Forelimb muscle (tissue), 1 donor: Measurements from ENCODE around the gene TEX22. TPM values are rescaled to one million over a fixed set of nuclear protein-coding genes. Genes with fewer than 3 reads are reported as not detected.

Experiments
- DNase-seq: peaks from one replicate; pipeline ENCODE4 v3.0.0-alpha.2; 2013; ENCODE audit warnings: low read depth
- polyA plus RNA-seq: library from polyadenylated mRNA; unstranded; fragments of 120-200 nt; gene quantifications from one replicate; pipeline ENCODE4 v1.2.1, GENCODE V29; 2013; ENCODE audit not compliant: insufficient read length

The TEX22 gene
- polyA plus RNA-seq, 1 donor = 0.90 TPM

- DNase-seq = no peak
Observed at GRCh38 chr14:105366386-105367074, 31.8 kb upstream of the TEX22 start.

- no peak for DNase-seq
Observed at GRCh38 chr14:105367116-105368031, 31.0 kb upstream of the TEX22 start.

GRCh38 chr14:105368032-105368417 lies 30.3 kb upstream of the TEX22 start:
- DNase-seq = no peak

DNA sequence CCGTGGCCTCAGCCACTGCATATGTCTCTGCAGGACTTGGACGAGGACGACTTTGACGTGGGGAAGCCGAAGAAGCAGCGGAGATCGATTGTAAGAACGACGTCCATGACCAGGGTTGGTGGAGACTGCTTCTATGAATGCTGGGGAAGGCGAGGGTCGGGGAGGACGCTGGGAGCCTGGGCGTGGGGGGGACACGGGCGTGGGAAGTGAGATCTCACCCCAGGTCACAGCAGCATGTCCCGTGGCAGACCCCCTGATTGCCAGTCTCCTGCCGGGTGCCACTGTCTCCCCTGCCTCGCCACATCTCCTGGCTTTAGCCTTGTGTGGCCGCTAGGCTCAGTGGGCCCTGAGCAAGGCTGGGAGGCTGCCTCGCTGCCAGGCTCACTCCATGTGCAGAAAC lies 29.9 kb upstream of the TEX22 start:
- DNase-seq = no peak

- DNase-seq = no peak
Observed at GRCh38 chr14:105368910-105369652, 29.3 kb upstream of the TEX22 start.

DNA sequence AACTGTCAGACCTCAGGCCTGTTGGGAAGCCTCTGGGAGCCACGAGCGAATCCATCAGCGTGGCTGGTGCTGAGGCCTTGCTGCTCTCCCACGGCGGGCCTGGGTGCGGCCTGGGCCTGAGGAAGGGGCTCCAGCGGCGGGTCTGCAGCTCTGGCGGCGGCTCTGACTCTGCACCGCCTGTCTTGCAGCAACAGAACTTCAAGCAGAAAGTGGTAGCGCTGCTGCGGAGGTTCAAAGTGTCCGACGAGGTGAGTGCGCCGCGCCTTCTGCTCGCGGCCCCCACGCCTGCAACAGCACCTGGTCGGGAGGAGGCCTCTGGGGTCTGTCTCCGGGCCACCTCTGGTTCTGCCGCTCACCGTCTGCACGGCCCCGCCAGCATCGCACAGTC lies 28.7 kb upstream of the TEX22 start:
- no peak for DNase-seq

DNA sequence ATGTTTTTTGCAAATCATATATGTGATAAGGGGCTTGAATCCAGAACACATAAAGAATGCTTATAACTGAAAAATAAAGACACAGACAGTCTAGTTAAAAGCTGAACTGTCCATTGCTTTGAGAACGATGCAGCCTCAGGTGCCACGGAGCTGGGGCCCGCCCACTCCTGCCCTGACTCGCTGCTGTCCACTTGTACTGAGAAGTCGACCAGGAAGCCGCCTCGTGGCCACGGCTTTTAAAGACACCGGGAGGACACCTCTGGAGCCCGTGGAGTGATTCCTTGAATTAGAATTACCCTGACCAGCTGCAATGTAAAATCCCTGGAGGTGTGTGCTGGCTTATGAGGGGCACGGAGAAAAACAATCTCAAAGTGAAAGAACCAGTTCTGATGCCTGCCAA lies 23.9 kb upstream of the TEX22 start:
- no peak for DNase-seq

DNA sequence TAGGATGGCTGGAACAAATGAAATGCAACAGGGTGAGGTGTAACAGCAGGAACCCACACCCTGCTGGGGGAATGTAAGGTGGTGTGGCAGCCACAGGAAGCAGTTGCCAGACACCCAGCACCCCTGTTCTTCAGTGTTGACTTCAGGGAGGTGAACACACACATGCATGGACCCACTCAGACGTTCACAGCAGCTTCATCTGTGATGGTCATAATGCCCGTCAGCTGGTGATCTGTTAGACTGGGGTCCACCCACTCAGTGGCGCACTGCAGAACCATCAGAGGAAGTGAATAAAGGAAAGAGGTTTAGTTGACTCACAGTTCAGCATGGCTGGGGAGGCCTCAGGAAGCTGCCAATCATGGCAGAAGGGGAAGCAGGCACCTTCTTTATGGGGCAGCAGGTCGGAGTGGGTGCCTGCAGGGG lies 22.7 kb upstream of the TEX22 start:
- DNase-seq = no peak

DNA sequence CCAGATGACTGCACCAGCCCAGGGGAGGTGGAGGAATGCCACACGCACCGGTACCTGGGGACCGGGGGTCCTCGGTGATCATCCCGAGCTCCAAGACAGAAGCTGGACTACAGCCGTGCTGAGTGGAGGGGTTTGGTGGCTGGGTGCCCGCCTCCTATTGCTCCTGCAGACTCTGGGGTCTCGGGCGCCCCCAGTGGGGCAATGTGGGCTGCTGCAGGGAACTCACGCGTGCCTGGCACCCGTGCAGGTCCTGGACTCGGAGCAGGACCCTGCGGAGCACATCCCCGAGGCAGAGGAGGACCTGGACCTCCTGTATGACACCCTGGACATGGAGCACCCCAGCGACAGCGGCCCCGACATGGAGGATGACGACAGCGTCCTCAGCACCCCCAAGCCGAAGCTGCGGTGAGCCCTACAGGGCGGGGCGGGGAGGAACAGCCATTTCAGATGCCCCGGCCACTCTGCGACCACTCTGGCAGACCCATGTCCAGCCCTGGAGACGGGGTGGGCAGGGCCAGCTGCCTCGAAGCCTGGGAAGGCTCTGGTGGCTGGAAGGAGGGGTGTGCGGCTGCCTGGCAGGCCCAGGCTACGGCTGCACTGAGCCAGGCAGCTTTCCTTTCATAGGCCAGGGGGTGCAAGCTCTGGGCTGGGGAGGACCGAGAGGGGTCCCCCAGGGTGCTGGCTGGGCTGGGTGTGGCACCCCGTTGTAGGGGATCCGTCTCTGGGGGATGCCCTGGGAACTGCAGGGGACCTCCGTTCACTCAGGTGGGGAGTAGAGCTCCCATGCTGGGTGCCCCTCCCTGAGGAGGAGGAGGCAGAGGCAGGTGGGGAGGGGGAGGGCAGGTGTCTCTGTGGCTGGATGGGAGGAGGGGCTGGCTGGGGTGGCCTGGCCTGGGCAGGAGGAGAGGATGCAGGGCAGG lies 21.6 kb upstream of the TEX22 start:
- DNase-seq = no peak

DNA sequence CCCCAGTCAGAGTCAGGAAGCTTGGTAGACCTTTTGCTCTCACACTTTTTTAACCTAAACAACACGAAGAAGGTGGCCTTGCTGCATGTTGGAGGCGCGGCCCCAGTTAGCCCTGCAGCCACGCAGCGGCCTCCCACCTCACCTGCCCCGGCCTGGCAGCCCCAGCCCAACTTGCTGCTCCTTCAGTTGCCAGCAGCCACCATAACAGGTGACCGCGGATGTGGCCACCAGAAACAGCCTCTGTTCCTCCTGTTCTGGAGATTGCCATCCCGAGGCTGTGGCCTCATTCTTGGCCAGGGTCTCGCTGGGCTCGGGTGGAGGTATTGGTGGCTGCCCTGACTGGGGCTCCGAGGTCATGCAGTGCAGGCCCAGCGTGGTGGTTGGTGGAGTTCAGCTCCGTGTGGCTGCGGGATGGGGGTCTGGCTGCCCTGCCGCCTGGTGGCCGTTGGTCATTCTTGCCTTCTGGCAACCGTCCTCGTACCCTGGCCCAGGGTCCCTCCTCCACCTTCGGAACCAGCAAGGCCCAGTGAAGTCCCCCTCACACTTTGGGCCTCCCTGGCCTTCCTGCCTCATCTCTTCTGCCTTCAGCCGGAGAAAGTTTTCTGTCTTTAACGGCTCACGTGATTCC lies 20.7 kb upstream of the TEX22 start:
- DNase-seq = no peak

- no peak for DNase-seq
Observed at GRCh38 chr14:105378199-105378598, 20.1 kb upstream of the TEX22 start.

- DNase-seq = no peak
Observed at GRCh38 chr14:105378873-105379685, 19.3 kb upstream of the TEX22 start.

DNA sequence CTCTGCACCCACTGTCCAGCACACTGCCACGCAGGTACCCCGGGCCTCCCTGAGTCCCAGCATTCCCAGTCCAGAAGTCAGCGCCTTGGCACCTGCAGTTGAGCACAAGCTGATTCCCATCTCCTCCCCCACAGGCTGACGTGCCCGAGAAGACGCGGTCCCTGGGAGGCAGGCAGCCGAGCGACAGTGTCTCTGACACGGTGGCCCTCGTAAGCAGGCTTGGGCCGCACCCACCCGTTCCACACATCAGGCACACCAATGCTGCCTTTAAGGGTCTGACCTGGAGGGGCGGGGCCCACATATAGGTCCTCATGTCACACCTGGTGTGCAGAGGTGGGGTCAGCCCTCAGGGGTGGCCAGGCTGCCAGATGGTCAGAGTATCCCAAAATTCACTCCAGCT lies 18.4 kb upstream of the TEX22 start:
- no peak for DNase-seq

- no peak for DNase-seq
Observed at GRCh38 chr14:105380756-105381155, 17.6 kb upstream of the TEX22 start.

DNA sequence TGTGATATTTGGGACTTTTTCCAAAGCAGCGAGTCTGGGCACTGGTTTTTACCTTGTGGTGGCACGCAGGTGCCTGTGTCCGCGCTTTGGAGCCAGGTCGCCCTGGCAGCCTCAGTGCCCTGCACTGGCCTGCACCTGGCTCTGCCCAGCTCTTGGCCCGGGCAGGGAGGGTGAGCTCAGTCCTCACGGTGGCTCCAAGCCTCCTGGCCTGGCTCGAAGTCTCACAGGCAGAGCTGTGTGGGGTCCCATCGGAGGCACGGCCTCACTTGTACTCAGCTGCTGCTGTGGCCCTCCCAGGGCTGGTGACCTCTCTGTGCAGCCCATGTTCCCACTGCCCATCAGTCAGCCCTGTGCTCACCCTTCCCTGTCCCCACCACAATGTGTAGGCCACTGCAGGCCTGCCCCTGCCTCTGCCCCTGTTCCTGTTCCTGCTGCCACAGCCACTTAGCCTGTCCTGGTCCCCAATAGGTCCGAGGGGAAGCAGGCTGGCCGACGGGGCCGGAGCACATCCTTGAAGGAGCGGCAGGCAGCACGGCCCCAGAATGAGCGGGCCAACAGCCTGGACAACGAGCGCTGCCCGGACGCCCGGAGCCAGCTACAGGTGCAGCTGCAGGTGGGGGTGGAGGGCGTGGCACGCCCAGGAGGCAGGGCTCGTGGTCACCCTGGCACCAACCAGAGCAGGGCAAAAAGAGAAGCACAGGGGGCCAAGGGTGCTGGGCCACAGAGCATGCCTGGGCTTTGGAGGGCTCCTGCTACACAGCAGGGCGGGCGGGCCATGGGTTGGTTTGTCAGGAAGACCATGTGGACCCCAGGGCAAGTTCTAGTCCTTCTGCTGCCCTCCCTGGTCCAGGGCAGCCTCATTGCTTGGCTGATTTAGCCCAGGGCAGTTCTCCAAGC lies 16.6 kb upstream of the TEX22 start:
- no peak for DNase-seq

DNA sequence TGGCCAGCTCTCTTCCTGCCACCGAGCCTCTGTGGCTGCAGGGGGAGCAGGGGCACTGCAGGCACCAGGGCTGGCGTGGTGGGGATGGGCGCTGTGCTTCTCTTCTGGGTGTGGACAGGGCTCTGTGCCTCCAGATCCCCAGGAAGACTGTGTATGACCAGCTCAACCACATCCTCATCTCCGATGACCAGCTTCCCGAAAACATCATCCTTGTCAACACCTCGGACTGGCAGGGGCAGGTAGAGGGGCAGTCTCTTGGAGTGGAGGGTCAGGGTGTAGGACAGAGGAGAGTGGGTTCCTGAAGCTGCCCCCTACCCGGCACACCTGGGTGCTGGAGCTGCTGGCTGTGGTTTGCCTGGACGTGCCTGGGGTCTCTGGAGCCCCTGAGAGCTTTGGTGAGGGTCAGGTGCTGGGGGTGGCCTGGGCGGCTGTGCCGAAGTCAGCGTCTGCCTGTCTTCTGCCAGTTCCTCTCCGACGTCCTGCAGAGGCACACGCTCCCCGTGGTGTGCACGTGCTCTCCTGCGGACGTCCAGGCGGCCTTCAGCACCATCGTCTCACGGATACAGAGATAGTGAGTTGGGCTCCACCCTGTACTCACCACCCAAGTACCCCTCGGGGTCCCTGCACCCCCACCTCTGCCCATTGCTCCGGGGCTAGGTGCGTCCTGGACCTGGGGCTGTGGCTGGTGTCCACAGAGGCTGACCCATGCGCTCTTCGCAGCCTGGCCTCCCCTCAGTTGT lies 15.8 kb upstream of the TEX22 start:
- DNase-seq = no peak

- DNase-seq = no peak
Observed at GRCh38 chr14:105383083-105383730, 15.1 kb upstream of the TEX22 start.
